HG03139 (cell line): Measurements from ENCODE around the gene EGR2.
A peak's percentile ranks its signal among the peaks of the same experiment; 100 is the strongest.

Experiments used
- ATAC-seq: cut with Tn5 transposase; IDR thresholded peaks from one replicate; pipeline ENCODE4 v1.9.1; 2021; ENCODE audit not compliant: unreplicated experiment

Gene EGR2

GRCh38 chr10:62818426-62819011, 2.4 kb upstream of the EGR2 start:
- ATAC-seq, result no peak

DNA sequence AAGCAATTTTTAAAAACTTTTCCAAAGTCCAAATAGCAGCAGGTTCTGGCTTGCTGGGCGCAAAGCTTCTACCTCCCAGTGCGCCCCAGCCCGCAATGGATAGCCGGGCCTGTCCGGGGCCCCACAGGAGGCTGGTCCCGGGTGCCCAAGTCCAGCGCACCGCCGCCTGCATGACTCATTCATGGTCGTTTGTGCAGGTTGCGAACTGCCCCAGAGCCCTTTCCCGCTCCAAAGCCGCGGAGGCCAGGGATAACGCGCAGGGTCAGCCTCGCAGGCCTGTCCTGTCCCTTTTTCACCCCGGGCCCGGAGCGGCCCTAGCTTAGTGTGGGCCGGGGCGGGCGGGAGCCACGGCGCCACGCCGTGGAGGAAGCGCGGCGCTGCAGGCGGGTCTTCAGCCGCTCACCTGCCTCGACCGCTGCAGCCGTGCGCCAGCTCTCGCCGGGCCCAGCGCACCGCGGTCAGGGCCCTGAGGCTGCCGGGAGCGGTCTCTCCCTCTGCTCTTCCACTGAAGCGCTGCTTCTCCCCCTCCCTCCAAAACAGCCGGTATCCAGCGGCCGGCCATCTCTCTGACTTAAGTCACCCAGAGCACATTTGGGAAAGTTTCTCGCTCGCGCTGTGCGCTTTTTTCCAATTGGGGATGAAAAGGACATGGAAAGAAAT, 1.7 kb upstream of the EGR2 start:
- ATAC-seq, result peak; percentile 37

GRCh38 chr10:62817121-62817765, 1.1 kb upstream of the EGR2 start:
- ATAC-seq, result peak; percentile 20

GRCh38 chr10:62816076-62816330, 163 bp downstream of the EGR2 start:
- ATAC-seq, result no peak

- ATAC-seq, result no peak
These were observed 638 bp downstream of the EGR2 start for GRCh38 chr10:62815381-62816075.

GRCh38 chr10:62814756-62815380, 1.3 kb downstream of the EGR2 start:
- no peak for ATAC-seq

- ATAC-seq, result no peak
These were observed 2.2 kb downstream of the EGR2 start for GRCh38 chr10:62813981-62814380.

DNA sequence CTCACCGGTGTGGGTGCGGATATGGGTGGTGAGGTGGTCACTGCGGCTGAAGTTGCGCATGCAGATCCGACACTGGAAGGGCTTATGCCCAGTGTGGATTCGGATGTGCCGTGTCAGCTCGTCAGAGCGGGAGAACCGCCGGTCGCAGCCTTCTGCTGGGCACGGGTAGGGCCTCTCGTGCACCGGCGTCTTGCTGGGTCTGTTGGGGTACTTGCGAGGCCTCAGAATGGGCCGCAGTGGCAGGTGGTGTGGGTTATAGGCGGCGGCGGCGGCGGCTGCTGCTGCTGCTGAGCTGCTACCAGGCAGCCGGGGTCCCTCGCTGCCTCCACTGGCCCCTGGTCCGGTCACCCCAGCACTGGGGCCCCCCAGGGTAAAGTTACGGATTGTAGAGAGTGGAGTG, 2.7 kb downstream of the EGR2 start:
- no peak for ATAC-seq

DNA sequence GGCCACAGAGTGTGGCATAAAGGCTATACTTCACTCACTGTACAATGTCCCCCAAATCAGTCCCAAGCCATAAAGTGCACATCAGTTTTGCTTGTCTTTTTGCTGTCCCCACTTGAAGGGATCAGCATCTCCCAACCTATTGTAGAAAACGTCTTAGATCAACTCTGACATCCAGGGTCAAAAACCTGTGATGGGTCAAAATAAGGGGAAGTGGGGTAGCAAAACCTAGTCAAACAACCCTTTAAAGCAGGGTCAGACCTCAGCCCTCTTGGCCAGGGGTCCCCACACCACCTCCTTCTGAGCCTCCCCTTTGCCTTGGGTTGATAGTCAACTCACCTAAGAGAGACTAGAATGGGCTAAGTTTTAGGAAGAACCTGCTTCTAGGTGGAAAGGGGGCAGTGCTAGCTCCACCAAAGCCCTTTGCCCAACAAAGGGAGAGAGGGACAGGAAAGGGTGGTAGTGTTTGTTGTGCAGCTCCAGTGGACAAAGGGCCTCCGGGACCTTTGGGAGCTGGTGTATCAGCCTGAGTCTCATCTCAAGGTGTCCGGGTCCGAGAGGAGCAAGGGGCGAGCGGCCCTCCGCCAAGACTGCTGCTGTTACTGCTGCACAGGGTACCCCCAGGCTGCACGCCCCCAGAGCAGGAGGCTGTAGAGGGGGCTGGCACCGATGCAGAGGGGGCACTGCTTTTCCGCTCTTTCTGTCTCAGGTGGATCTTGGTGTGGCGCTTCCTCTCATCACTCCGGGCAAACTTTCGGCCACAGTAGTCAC, 3.3 kb downstream of the EGR2 start:
- no peak for ATAC-seq

DNA sequence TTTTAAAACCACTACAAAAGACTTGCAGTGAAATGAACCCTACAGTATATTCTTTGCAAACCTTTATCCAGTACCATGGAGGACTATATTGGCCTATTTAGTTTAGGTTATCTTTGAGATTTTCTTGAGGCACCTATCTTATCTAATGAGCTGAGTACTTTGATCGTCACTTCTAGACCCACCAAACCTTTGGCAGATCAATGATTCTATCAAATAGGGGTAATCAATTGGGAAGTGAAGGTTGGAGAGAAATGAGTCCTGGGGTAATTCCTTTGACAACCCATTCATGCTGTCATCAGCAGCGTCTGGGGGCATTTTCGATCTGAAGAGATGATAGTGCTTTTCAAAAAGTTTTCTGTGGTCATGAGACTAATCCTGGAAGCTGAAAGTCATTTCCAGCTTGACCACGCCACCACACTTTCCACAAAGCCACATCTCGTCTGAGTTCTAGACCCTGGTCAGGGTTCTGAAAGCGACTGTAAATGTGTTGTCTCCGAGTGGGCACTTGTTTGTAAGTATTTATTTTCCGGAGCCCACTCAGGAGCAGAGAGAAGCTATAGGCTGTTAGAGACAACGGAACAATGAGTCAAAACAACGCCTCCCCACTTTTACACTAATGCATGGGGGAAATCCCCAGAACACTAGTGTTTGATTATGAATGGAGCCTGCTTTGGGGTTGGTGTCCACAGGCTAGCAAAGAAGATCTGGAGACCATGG, 4.8 kb downstream of the EGR2 start:
- no peak for ATAC-seq

GRCh38 chr10:62810156-62810902, 5.8 kb downstream of the EGR2 start:
- ATAC-seq, result no peak

DNA sequence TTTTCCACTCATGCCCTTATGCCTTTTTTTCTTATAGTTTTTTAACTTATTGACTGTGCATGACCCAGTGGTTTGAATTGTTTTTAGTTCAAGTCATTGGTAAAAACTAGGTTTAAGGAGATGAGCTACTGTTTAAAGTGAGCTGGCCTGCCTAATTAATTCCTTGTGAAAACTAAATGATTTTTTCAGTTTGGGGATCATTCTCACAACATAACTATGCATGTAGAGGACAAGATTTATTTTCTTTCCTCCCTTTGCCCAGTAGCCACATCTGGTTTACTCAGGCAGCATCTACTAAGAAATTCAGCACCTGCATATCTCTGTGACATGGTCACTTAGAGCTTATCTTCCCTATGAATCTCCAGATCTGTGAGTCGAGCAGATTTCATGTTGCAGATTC, 9.9 kb downstream of the EGR2 start:
- ATAC-seq, result no peak

DNA sequence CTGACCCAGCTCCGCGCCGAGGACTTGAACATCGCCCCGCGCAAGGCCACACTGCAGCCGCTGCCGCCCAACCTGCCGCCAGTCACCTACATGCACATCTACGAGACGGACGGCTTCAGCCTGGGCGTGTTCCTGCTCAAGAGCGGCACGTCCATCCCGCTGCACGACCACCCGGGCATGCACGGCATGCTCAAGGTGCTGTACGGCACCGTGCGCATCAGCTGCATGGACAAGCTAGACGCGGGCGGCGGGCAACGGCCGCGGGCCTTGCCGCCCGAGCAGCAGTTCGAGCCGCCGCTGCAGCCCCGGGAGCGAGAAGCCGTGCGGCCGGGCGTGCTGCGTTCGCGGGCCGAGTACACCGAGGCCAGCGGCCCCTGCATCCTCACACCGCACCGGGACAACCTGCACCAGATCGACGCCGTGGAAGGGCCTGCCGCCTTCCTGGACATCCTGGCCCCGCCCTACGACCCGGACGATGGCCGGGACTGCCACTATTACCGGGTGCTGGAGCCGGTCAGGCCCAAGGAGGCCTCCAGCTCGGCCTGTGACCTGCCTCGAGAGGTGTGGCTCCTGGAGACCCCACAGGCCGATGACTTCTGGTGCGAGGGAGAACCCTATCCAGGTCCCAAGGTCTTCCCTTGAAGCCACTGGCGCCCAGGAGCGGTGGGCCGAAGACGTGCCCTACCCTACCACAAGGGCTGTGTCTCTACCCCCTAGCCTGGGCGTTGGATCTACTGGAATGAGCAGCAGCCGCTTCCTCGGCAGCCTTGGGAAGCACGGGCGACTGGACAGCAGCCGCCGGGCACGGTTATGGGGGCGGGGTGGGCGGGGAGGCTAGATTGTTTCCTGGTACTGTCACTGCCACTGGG, 10.7 kb downstream of the EGR2 start:
- ATAC-seq, result peak; percentile 6

DNA sequence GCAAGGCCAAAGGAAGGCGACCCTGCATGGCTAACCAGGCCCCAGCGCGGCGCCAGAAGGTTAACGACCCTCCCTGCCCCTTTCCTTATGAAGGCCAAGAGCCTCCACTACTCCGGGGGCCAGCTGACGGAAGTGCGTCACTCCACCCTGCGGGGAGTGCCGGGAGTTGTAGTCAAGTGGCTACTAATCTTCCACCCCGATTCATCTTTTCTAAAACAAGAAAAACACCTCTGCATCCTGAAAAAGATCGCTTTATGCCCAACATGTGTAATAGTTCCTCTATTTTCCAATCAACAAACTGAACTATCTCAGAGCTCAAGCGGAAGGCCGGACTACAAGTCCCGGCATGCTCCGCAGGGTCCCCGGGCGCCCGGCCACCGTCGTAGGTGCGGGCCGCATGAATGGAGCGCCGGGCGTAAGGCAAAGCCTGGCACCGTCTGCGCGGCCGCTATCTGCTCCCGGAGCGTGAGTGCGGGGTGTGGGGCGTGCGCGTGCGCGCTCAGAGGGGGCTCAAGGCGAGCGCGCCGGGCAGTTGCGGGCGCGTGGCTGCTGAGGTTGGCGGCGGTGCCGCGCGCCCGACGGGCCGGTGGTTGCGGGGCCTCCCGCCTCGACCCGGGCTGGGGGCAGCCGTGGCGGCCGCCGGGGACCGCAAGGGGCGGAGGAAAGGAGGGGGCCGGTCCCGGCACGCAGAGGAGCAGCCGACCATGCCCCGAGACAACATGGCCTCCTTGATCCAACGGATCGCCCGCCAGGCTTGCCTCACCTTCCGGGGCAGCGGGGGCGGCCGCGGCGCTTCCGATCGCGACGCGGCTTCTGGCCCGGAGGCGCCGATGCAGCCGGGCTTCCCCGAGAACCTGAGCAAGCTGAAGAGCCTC, 11.6 kb downstream of the EGR2 start, which contains the start of gene ADO:
Gene ADO (plus strand): TSS at position 365 of the 875 bp plus-strand sequence. CDS start 340 bp downstream, at position 705.
- peak; percentile 83 for ATAC-seq

DNA sequence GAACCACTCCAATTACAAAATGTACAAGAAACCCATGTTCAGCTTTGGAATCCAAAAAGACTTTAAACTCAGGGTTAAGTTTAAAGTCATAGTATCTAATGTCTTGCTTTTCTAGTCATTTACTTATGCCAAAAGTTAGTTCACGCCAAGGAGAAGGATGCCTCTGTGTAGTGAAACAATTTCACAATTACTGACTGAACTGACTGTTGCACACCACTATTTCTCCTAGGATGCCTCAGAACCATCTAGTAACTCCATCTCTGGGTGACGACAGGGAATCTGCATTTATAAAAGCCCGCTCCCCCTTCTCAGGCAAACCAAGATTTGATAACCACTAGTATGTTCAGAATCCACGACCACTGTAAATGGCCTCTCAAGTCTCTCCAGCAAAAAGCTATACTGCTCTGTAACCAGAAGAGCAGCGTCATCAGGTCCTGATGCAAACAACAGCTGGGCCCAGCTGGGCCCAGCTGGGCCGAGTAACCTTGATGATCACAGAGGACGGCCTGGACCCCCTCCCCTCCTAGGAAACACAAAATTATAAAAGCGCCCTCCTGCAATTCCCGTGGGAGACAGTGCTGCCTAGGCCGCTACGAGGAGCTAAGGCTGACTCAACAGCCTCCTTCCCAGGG, 12.3 kb downstream of the EGR2 start:
- ATAC-seq, result no peak

DNA sequence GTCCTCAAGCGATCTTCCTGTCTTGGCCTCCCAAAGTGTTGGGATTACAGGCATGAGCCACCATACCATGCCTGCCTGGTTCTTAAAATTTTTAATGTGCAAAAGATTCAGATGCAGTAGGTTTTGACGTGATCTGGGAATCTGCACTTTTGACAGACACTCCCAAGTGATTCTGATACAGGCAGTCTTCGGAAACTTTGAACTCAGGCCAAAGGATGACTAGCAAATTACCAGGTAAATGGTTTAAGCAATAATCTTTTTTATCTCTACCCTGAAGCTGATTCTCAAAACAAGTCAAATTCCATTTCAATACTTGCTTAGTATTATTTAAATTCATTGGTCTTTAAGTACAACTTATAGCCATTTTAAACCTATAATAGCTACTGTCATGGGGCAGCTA, 14.3 kb downstream of the EGR2 start:
- no peak for ATAC-seq

DNA sequence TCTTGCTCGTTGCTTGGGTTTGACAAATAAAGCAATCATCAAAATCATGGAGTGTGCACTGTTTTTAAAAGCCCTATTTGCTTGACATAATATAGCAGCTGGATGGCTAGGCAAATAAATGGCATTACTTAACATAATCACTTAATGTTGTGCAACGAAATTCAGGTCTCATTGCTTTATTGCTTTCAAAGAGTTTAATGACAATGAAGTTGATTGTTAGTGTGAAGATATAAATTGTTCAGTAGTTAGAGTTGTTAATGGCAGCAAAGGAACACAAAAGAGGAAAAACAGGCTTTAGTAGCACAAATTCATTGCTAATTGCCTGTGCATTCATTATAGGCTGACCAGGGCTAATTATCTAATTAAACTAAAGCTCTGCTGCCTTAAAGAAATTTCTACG, 19.3 kb downstream of the EGR2 start:
- no peak for ATAC-seq
